Renal pelvis (tissue), 3 donors: ENCODE measurements around the gene CINP. TPM values are rescaled to one million over a fixed set of nuclear protein-coding genes. Genes with fewer than 3 reads are reported as not detected.

Experiments used
- polyA plus RNA-seq, 3 donors: library from polyadenylated mRNA; unstranded; fragments of 120-200 nt; gene quantifications; one replicate each; pipeline ENCODE4 v1.2.1, GENCODE V29; 2013; ENCODE audit not compliant: insufficient read length in 3 of 3

The CINP gene
- polyA plus RNA-seq, 3 donors = 34.1 to 36.0 (median 34.6) TPM

Other genes with a start within 250 kb of the CINP start
- 10 to 100 TPM; 27.8 to 35.1 (median 33.4) TPM for gene WDR20, start 223.0 kb downstream of the CINP start, polyA plus RNA-seq
- 10 to 100 TPM; 27.8 to 42.0 (median 36.1) TPM for gene MOK, start 57.7 kb downstream of the CINP start, polyA plus RNA-seq
- 10 to 100 TPM; 13.7 to 22.3 (median 21.3) TPM for gene ZNF839, start 43.1 kb downstream of the CINP start, polyA plus RNA-seq
- gene TECPR2, start 51 bp upstream of the CINP start, polyA plus RNA-seq = 10 to 100 TPM; 18.4 to 20.9 (median 18.5) TPM
- 1 to 10 TPM; 5.5 to 7.5 (median 7.2) TPM for gene ANKRD9, start 146.9 kb upstream of the CINP start, polyA plus RNA-seq
- 10 to 100 TPM; 32.7 to 39.0 (median 33.7) TPM for gene RCOR1, start 229.8 kb upstream of the CINP start, polyA plus RNA-seq